CD4-positive, alpha-beta T cell treated with Interleukin-6 for 4 hours (primary cell): ENCODE measurements around the gene PLXNA2.

ENCODE experiments used
- DNase-seq: peaks from one replicate; pipeline ENCODE4 v3.0.0-alpha.2; 2020; ENCODE audit warnings: mixed read lengths

Gene PLXNA2

DNA sequence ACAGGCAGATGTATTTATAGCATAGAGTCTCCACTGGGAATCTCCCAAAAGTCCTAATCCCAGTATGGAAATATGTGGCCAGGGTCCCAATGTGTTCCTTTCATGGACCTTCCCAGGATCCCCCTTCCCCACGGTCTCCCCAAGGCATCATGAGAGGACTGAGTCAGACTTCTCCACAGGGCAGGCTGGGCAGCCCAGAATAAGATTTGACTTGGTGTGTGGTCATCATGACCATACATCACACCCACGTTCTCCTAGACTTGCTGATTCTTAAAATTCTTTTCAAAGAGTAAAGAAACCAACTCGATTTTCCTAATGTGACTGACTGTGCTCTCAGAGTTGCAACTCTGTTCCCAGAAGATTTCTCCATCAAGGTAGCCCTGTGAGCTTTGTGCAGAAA, 239.3 kb downstream of the PLXNA2 start:
- no peak for DNase-seq

DNA sequence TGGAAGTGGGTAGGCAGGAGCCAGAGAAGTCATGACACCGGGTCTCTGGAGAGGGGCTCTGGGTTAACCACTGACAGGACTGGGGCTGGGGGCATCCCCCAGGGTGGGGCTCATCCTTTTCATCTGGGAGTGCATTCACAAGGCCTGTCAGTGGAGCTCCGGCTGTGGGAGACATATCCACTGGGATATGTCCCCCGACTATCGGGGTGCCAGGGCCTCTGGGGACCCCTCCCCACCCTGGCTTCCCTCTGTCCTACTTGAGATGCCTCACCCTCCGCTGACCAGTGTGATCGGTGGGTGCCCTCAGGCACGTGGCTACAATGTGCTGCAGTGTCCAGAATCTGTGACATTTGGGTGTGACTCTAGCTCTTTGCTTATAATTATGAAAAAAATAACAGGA, 240.9 kb downstream of the PLXNA2 start:
- no peak for DNase-seq

DNA sequence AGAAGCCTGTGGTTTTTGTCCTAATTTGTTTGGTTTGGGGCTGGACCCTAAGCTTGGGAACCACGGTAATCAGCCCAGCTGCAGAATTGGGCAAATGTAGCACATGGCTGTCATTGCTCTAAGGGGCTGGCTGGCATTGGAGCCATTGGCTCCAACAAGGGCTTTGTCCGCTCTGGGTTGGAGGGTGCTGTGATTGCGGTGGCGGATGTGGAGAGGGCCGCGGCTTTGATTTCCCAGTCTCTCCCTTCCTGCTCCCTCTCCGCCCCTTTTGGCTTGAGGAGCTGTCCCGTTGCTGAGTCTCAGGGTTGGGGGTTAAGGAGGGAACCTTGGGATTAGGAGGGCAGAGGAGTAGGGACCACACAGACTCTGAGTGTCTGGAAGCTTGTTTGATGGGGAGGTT, 241.5 kb downstream of the PLXNA2 start:
- no peak for DNase-seq

DNA sequence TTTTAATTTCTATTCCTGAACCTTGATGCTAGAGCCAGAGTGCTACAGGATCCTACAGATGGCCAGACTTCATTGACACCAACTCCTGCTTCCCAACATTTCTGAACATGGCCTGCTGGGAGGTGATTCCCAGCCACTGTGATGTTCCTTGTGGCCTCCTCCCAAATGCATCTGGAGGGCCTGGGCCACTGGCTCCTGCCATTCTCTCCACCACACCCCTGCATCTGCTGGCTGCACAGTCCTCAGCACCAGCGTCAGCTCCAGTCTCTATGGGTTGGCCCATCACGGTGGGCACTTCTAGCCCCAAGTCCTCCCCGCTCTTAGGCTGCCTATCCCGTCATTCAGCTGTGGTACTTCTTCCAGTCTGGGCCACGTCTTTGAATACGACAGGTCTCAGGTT, 242.1 kb downstream of the PLXNA2 start:
- no peak for DNase-seq

GRCh38 chr1:208000504-208000903, 243.7 kb downstream of the PLXNA2 start:
- no peak for DNase-seq

DNA sequence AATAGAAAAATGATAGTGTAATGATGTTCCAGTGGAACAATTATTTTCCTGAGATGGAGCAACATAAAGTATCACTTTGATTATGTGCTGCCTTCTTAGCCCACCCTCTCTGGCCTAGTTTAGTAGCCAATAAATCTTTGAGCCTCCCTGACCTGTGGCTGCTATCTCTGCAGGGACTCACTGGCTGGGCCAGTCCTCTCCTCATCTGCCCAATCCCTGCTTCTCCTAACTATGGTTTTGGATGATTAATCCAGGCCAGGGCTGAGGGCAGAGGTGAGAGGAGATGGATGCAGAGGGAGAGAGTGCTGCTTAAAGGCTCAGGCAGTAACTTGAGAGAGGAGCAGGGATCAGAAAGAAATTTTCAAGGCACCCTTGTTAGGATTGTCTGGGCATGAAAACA, 244.2 kb downstream of the PLXNA2 start:
- no peak for DNase-seq

DNA sequence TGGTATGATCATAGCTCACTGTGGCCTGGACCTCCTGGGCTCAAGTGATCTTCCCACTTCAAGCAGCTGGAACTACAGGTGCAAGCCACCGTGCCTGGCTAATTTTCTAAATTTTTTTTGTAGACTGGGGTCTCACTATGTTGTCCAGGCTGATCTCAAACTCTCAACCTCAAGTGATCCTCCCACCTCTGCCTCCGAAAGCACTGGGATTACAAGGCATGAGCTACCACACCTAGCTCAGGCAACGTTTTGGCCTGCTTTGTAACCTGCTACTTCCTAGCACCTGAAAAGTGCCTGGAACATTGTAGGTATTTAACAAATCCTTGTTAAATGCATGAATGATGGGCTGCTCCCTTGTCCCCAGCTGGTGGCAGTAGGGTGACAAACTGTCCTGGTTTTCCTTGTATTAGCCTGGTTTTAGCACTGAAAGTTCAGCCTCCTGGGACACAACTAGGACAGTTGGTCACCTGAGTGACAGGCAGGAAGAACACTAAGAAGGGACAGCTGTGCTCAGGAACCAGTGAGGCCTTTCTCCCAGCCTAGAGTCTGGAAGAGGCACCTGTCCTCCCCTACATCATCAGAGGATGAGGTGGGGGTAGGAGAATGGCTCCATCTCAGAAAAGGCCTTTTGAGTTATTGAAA, 244.8 kb downstream of the PLXNA2 start:
- no peak for DNase-seq

GRCh38 chr1:207998691-207999090, 245.5 kb downstream of the PLXNA2 start:
- DNase-seq, result no peak

GRCh38 chr1:207997486-207998268, 246.5 kb downstream of the PLXNA2 start:
- DNase-seq, result peak; percentile 48

DNA sequence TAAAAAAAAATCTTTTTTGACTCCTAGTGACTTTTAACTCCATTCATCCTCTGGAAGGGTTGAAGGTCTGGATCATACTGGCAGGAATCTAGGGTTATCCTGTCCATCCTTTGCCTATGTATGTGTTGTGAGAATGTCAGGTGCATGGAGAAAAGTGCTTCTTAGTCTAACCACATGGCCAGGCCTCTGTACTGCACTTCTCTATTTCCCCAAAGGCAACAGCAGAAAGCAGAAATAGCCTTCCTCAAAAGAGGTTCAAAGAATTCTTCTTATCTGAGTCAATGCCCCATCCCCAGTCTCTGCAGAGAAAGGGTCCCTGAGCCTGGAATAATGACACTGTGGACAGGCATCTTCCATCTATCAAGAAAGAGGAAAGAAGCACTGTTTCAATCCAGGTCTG, 247.5 kb downstream of the PLXNA2 start:
- DNase-seq, result no peak

DNA sequence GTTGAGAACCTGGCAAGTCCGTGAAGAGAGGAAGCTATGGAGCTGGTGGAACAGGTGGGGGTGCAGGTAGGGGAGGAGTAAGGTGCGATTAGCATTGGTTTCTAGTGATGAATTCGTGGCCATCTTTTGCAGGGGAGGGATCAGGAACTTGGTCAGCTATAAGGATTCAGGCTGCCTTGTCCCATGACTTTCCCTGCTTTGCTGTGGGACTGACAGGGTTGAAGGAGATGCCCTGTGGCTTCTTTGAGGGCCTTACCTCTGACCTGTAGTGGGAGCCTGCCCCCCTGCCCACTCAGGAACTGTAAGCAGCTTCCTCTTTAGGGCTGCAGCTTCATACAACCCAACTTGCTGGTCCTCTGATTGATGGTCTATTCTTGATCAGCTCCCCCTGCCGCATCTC, 248.6 kb downstream of the PLXNA2 start:
- no peak for DNase-seq

- DNase-seq, result no peak
Measured at GRCh38 chr1:207993477-207994445, 250.4 kb downstream of the PLXNA2 start.

DNA sequence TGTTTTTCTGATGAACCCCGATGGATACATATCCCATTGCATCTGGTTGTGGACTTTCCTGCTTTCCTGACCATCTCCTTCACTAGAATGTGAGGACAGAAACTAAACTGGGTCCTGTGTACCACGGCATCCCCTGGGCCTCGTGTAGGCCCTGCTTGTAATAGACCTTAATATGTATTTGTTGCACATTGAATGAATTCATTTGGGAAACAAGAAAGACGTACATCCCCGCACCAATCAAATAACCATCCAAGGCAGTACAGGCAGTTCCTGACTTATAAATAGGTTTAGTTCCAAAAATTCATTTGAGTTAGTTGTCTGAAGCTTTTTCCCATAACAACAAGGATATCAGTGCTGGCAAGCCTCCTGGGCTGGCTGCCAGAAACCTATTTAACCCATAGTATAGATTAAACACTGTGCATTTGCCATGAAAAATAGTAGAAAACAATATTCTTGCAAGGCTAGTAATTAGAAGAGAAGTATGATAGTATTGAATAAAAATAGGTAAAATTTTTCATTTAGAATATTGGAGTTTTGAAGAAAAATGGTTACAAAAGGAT, 251.4 kb downstream of the PLXNA2 start:
- DNase-seq, result no peak

- DNase-seq, result no peak
Measured at GRCh38 chr1:207991583-207992026, 252.6 kb downstream of the PLXNA2 start.

DNA sequence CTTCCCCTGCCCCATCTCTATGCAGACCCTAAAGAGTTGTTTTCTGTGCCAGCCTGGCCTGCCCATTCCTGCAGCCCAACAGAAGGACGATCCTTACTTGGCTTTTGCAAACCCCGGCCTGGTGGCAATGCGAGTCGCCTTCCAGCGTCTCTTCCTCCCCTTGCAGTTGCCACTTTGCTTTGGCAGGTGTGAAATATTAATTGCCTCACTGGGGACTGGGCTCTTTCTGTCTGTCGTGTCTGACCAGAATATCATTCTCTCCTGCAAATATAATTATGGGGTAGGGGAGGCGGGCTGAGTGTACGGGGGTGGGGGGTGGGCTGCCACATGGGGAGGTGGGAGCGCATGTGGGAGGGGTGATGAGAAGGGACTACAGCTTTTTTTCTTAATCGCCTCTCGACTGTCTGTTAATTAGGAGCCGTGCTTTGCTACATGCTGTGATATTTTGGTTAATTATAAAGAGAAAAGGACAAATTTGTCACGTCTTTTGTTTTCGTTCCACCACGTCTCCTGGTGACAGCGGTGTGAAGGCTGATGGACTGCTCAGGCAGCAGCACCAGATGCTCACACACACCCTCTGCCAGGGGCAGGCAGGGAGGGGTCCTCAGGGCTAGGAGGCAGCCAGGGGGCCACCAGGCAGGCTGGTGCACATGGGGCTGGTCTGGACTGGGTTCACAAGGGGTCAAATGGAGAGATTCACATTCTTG, 253.2 kb downstream of the PLXNA2 start:
- no peak for DNase-seq

- DNase-seq, result no peak
Measured at GRCh38 chr1:207990455-207990854, 253.7 kb downstream of the PLXNA2 start.

- no peak for DNase-seq
Measured at GRCh38 chr1:207988326-207989165, 255.6 kb downstream of the PLXNA2 start.

GRCh38 chr1:207987164-207987563, 257.0 kb downstream of the PLXNA2 start:
- DNase-seq, result no peak

- DNase-seq, result no peak
Measured at GRCh38 chr1:207985996-207986395, 258.2 kb downstream of the PLXNA2 start.

GRCh38 chr1:207984831-207985572, 259.2 kb downstream of the PLXNA2 start:
- no peak for DNase-seq
